ENCODE data around the gene CCDC121.

CCDC121 gene

DNA sequence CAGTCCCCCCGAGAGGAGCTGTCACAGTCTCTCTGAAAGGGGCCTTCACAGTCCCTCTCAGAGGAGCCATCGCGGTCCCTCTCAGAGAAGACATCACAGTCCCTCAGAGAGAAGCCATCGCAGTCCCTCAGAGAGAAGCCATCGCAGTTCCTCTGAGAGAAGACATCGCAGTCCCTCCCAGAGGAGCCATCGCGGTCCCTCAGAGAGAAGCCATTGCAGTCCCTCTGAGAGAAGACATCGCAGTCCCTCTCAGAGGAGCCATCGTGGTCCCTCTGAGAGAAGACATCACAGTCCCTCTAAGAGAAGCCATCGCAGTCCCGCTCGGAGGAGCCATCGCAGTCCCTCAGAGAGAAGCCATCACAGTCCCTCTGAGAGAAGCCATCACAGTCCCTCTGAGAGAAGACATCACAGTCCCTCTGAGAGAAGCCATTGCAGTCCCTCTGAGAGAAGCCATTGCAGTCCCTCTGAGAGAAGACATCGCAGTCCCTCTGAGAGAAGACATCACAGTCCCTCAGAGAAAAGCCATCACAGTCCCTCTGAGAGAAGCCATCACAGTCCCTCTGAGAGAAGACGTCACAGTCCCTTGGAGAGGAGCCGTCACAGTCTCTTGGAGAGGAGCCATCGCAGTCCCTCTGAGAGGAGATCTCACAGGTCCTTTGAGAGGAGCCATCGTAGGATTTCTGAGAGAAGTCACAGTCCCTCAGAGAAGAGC lies 47.2 kb downstream of the CCDC121 start:
- DNase-seq, result no peak

Measured in activated CD4-positive, CD25-positive, alpha-beta regulatory T cell (primary cell).